ENCODE results near the gene PMM1. TPM values are rescaled to one million over a fixed set of nuclear protein-coding genes. Genes with fewer than 3 reads are reported as not detected.

PMM1 gene
- polyA plus RNA-seq, 1 experiment: 60.7 TPM

GRCh38 chr22:41531715-41532477 lies 57.7 kb downstream of the PMM1 start:
- ChIA-PET POLR2A (no interaction called here), CTCF (interaction anchor here (0.6 to 2.2 kb wide), 3 partner anchors 11 to 129 kb away, joined by 3 to 19 read pairs (median 16); partner anchors contain the start of gene POLR3H)
- no peak for DNase-seq (ENCODE audit: low read depth, low spot score)
- H3K9me3 ChIP-seq (ENCODE audit: control insufficient read depth, insufficient read depth, low read length): no peaks in the 10 kb centered on the region; the same call in 1 of the 2 replicates
- H3K27me3 ChIP-seq (ENCODE audit: control insufficient read depth, insufficient read depth, low read length): no peaks in the 10 kb centered on the region
- no peak overlapping the region for H3K4me3 ChIP-seq (ENCODE audit: low read depth, low read length)
- no peak for TF ChIP-seq CTCF (IDR thresholded peaks at IDR 0.05; ENCODE audit: low read depth, low read length)
- H3K27ac ChIP-seq (ENCODE audit: low read depth, low read length): no peak overlapping the region

GRCh38 chr22:41530890-41531714 lies 58.5 kb downstream of the PMM1 start:
- H3K27ac ChIP-seq (ENCODE audit: low read depth, low read length): no peak overlapping the region
- no peak for TF ChIP-seq CTCF (IDR thresholded peaks at IDR 0.05; ENCODE audit: low read depth, low read length)
- H3K27me3 ChIP-seq (ENCODE audit: control insufficient read depth, insufficient read depth, low read length): no peaks in the 10 kb centered on the region
- ChIA-PET CTCF (interaction anchor here (1.0 to 2.2 kb wide), 4 partner anchors 13 to 128 kb away, joined by 4 to 19 read pairs (median 4); partner anchors contain the start of gene POLR3H), POLR2A (no interaction called here)
- no peak for DNase-seq (ENCODE audit: low read depth, low spot score)
- H3K9me3 ChIP-seq (ENCODE audit: control insufficient read depth, insufficient read depth, low read length): no peaks in the 10 kb centered on the region; the same call in 1 of the 2 replicates
- no peak overlapping the region for H3K4me3 ChIP-seq (ENCODE audit: low read depth, low read length)

- no peaks in the 10 kb centered on the region for H3K27me3 ChIP-seq (ENCODE audit: control insufficient read depth, insufficient read depth, low read length)
- no peak overlapping the region for H3K4me3 ChIP-seq (ENCODE audit: low read depth, low read length)
- CTCF ChIA-PET: interaction anchor here (2.7 to 3.4 kb wide), 3 partner anchors 12 to 126 kb away, joined by 9 to 46 read pairs (median 19); no protein-coding TSS in a partner anchor
- H3K9me3 ChIP-seq (ENCODE audit: control insufficient read depth, insufficient read depth, low read length): no peaks in the 10 kb centered on the region; the same call in 1 of the 2 replicates
- POLR2A ChIA-PET: no interaction called here
- H3K27ac ChIP-seq (ENCODE audit: low read depth, low read length): no peak overlapping the region
- no peak for DNase-seq (ENCODE audit: low read depth, low spot score)
- no peak for TF ChIP-seq CTCF (IDR thresholded peaks at IDR 0.05; ENCODE audit: low read depth, low read length)
Observed at GRCh38 chr22:41528938-41529561, 60.6 kb downstream of the PMM1 start.

GRCh38 chr22:41528132-41528766 lies 61.4 kb downstream of the PMM1 start:
- ChIA-PET CTCF (interaction anchor here (1.9 to 3.4 kb wide), 5 partner anchors 11 to 125 kb away, joined by 4 to 46 read pairs (median 16); partner anchors contain the start of gene POLR3H), POLR2A (interaction anchor here (1.0 to 1.8 kb wide), 2 partner anchors 60 to 126 kb away, joined by 4 read pairs; partner anchors contain the start of genes ACO2 and PHF5A)
- H3K4me3 ChIP-seq (ENCODE audit: low read depth, low read length): no peak overlapping the region
- no peak overlapping the region for H3K27ac ChIP-seq (ENCODE audit: low read depth, low read length)
- TF ChIP-seq CTCF (IDR thresholded peaks at IDR 0.05; ENCODE audit: low read depth, low read length): no peak
- DNase-seq (ENCODE audit: low read depth, low spot score): no peak
- no peaks in the 10 kb centered on the region; the same call in 1 of the 2 replicates for H3K9me3 ChIP-seq (ENCODE audit: control insufficient read depth, insufficient read depth, low read length)
- no peaks in the 10 kb centered on the region for H3K27me3 ChIP-seq (ENCODE audit: control insufficient read depth, insufficient read depth, low read length)

Other genes starting within 250 kb of the PMM1 start
- gene TEF, start 207.9 kb downstream of the PMM1 start, polyA plus RNA-seq (2011; rRNA removed): 13.7 and 18.3 TPM in 2 replicates
- gene TOB2, start 143.0 kb downstream of the PMM1 start, polyA plus RNA-seq (2011; rRNA removed): 25.9 and 27.0 TPM in 2 replicates
- gene PHF5A, start 121.1 kb downstream of the PMM1 start, polyA plus RNA-seq (2011; rRNA removed): 47.9 and 53.8 TPM in 2 replicates
- 32.2 and 44.4 TPM in 2 replicates for gene ACO2, start 120.7 kb downstream of the PMM1 start, polyA plus RNA-seq (2011; rRNA removed)
- 36.3 and 41.1 TPM in 2 replicates for gene POLR3H, start 45.4 kb downstream of the PMM1 start, polyA plus RNA-seq (2011; rRNA removed)
- gene CSDC2, start 28.8 kb downstream of the PMM1 start, polyA plus RNA-seq (2011; rRNA removed): 12.4 and 21.2 TPM in 2 replicates
- 22.3 and 23.8 TPM in 2 replicates for gene DESI1, start 31.2 kb upstream of the PMM1 start, polyA plus RNA-seq (2011; rRNA removed)
- 149 and 196 TPM in 2 replicates for gene XRCC6, start 31.5 kb upstream of the PMM1 start, polyA plus RNA-seq (2011; rRNA removed)
- 151 and 165 TPM in 2 replicates for gene SNU13, start 99.0 kb upstream of the PMM1 start, polyA plus RNA-seq (2011; rRNA removed)
- gene MEI1, start 109.7 kb upstream of the PMM1 start, polyA plus RNA-seq (2011; rRNA removed): 0.22 and 0.25 TPM in 2 replicates
- gene CCDC134, start 210.8 kb upstream of the PMM1 start, polyA plus RNA-seq (2011; rRNA removed): 2.6 and 3.5 TPM in 2 replicates
- gene SREBF2, start 243.3 kb upstream of the PMM1 start, polyA plus RNA-seq (2011; rRNA removed): 31.7 and 39.1 TPM in 2 replicates

All from AG04450 (cell line).